ENCODE data around the gene KATNAL1.
"Not testable (repeated sequence)": the region's sequence is repeated elsewhere in the genome, so short reads cannot be mapped to it uniquely, and the experiment has no call there.

Gene KATNAL1

GRCh38 chr13:30292325-30292724 is 15.0 kb downstream of the KATNAL1 start:
- Mint-ChIP-seq H3K27ac (no peak overlapping the region), H3K4me3 (no peak overlapping the region), H3K9me3 (no peaks in the 10 kb centered on the region), H3K27me3 (no peaks in the 10 kb centered on the region), H3K36me3 (ENCODE audit: low read depth) (no peaks in the 10 kb centered on the region), H3K4me1 (ENCODE audit: low read depth) (peaks cover 9% of the 10 kb centered on the region)
- DNase-seq, result no peak

GRCh38 chr13:30290812-30291436 is 16.4 kb downstream of the KATNAL1 start:
- no peak for DNase-seq
- H3K27me3 Mint-ChIP-seq, result no peaks in the 10 kb centered on the region
- peaks cover 9% of the 10 kb centered on the region for H3K4me1 Mint-ChIP-seq (ENCODE audit: low read depth)
- no peak overlapping the region for H3K4me3 Mint-ChIP-seq
- H3K9me3 Mint-ChIP-seq, result no peaks in the 10 kb centered on the region
- H3K27ac Mint-ChIP-seq, result no peak overlapping the region
- H3K36me3 Mint-ChIP-seq (ENCODE audit: low read depth), result no peaks in the 10 kb centered on the region

- H3K9me3 Mint-ChIP-seq, result peaks cover 9% of the 10 kb centered on the region
- peaks cover 9% of the 10 kb centered on the region for H3K4me1 Mint-ChIP-seq (ENCODE audit: low read depth)
- H3K27ac Mint-ChIP-seq, result no peak overlapping the region
- DNase-seq, result no peak
- no peak overlapping the region for H3K4me3 Mint-ChIP-seq
- H3K36me3 Mint-ChIP-seq (ENCODE audit: low read depth), result peaks cover 3% of the 10 kb centered on the region
- no peaks in the 10 kb centered on the region for H3K27me3 Mint-ChIP-seq
Observed at GRCh38 chr13:30289533-30289932, 17.8 kb downstream of the KATNAL1 start.

DNA sequence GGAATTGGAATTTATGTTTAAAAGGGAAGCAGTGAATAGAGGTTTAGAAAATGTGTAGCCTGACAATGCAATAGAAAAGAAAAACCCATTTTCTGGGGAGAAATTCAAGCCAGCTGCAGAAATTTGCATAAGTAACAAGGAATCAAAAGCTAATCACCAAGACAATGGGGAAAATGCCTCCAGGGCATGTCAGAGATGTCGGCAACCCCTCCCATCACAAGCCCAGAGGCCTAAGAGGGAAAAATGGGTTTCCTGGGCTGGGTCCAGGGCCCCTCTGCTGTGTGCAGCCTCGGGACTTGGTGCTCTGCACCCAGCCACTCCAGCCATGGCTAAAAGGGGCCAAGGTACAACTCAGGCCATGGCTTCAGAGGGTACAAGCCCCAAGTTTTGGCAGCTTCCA is 21.3 kb downstream of the KATNAL1 start:
- not testable (repeated sequence) for H3K9me3 Mint-ChIP-seq; DNase-seq; H3K4me3 Mint-ChIP-seq; H3K4me1 Mint-ChIP-seq (ENCODE audit: low read depth); H3K27me3 Mint-ChIP-seq; H3K27ac Mint-ChIP-seq; H3K36me3 Mint-ChIP-seq (ENCODE audit: low read depth)

DNA sequence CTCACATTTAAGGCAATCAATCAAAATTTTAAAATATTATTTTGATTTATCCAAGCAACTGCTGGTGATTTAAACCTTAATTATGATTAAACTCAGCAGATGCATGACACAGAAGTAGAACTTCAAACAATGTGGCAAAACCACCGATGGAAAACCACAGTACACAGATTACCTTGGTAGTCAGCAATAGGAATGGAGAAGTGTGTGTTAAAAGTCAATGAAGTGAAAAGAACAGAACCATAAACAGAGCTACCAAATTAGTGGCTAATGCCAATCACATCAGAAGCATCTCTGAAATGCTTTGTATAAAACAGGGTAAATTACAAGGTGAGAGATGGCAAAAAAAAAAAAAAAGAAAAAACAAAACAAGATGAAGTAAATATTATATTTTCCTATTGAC is 31.2 kb downstream of the KATNAL1 start:
- H3K27me3 Mint-ChIP-seq, result no peaks in the 10 kb centered on the region
- peaks cover 14% of the 10 kb centered on the region for H3K4me1 Mint-ChIP-seq (ENCODE audit: low read depth)

GRCh38 chr13:30274083-30274482 is 33.3 kb downstream of the KATNAL1 start:
- peaks cover 14% of the 10 kb centered on the region for H3K36me3 Mint-ChIP-seq (ENCODE audit: low read depth)
- H3K4me3 Mint-ChIP-seq, result no peak overlapping the region
- H3K27me3 Mint-ChIP-seq, result no peaks in the 10 kb centered on the region
- H3K9me3 Mint-ChIP-seq, result no peaks in the 10 kb centered on the region
- peaks cover 14% of the 10 kb centered on the region for H3K4me1 Mint-ChIP-seq (ENCODE audit: low read depth)
- no peak for DNase-seq
- H3K27ac Mint-ChIP-seq, result no peak overlapping the region

More for the DNA sequence above, 31.2 kb downstream of the KATNAL1 start:
- no peak for DNase-seq
- H3K27ac Mint-ChIP-seq, result no peak overlapping the region
- H3K36me3 Mint-ChIP-seq (ENCODE audit: low read depth), result peaks cover 22% of the 10 kb centered on the region
- H3K4me3 Mint-ChIP-seq, result no peak overlapping the region
- H3K9me3 Mint-ChIP-seq, result no peaks in the 10 kb centered on the region

GRCh38 chr13:30270035-30270434 is 37.3 kb downstream of the KATNAL1 start:
- H3K27me3 Mint-ChIP-seq; H3K4me3 Mint-ChIP-seq; H3K36me3 Mint-ChIP-seq (ENCODE audit: low read depth); H3K9me3 Mint-ChIP-seq; DNase-seq; H3K4me1 Mint-ChIP-seq (ENCODE audit: low read depth); H3K27ac Mint-ChIP-seq: not testable (repeated sequence)

DNA sequence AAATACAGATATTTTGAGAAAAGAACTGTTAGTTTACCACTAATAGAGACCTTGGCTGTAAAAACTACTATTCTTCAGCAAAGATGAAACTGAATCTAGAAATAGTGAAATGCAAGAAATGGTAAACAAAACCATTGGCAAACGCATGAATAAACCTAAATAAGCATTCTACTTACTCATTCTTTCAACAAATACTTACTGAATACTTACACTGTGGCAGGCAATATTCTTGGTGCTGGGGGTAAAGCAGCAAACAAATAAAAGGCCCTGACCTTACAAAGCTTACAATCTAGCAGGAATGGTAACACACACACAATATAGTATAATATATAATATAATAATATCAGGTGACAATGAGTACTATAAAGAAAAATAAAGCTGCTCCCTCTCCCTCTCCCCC is 38.7 kb downstream of the KATNAL1 start:
- Mint-ChIP-seq H3K9me3 (no peaks in the 10 kb centered on the region), H3K27ac (no peak overlapping the region), H3K27me3 (no peaks in the 10 kb centered on the region), H3K36me3 (ENCODE audit: low read depth) (no peaks in the 10 kb centered on the region), H3K4me1 (ENCODE audit: low read depth) (peaks cover 2% of the 10 kb centered on the region), H3K4me3 (no peak overlapping the region)
- DNase-seq, result no peak

DNA sequence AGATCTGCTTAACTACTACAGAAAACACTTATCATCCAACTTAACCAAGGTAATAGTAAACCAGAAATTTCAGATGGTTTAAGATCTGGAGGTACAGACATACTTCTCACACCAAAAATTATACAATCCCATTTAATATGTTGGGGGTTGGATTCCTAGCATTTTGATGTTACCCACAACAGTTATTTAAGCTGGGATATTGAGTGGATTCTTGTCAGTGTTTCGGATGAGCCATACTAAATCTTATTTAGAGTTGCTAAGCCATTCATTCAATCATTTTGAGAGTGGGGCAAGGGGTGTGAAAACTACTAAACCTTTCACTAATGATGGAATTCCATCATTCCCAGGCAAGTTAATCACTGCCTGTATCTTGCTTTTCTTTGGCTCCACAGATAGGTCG is 40.6 kb downstream of the KATNAL1 start:
- no peak overlapping the region for H3K27ac Mint-ChIP-seq
- H3K4me3 Mint-ChIP-seq, result no peak overlapping the region
- no peaks in the 10 kb centered on the region for H3K27me3 Mint-ChIP-seq
- peaks cover 2% of the 10 kb centered on the region for H3K4me1 Mint-ChIP-seq (ENCODE audit: low read depth)
- no peak for DNase-seq
- no peaks in the 10 kb centered on the region for H3K9me3 Mint-ChIP-seq
- H3K36me3 Mint-ChIP-seq (ENCODE audit: low read depth), result no peaks in the 10 kb centered on the region

DNA sequence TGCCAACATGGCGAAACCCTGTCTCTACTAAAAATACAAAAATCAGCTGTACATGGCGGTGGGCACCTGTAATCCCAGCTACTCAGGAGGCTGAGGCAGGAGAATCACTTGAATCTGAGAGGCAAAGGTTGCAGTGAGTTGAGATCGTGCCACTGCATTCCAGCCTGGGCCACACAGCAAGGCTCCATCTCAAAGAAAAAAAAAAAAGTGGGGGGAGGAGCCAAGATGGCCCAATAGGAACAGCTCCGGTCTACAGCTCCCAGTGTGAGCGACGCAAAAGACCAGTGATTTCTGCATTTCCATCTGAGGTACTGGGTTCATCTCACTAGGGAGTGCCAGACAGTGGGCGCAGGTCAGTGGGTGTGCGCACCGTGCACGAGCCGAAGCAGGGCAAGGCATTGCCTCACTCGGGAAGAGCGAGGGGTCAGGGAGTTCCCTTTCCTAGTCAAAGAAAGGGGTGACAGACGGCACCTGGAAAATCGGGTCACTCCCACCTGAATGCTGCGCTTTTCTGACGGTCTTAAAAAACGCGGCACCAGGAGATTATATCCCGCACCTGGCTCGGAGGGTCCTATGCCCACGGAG is 48.1 kb downstream of the KATNAL1 start:
- H3K4me1 Mint-ChIP-seq (ENCODE audit: low read depth), result peaks cover 20% of the 10 kb centered on the region
- not testable (repeated sequence) for H3K27ac Mint-ChIP-seq; H3K27me3 Mint-ChIP-seq; DNase-seq; H3K9me3 Mint-ChIP-seq; H3K4me3 Mint-ChIP-seq; H3K36me3 Mint-ChIP-seq (ENCODE audit: low read depth)

- H3K4me1 Mint-ChIP-seq (ENCODE audit: low read depth), result peaks cover 29% of the 10 kb centered on the region
- no peaks in the 10 kb centered on the region for H3K27me3 Mint-ChIP-seq
- no peaks in the 10 kb centered on the region for H3K9me3 Mint-ChIP-seq
- H3K36me3 Mint-ChIP-seq (ENCODE audit: low read depth), result peaks cover 3% of the 10 kb centered on the region
- H3K27ac Mint-ChIP-seq, result no peak overlapping the region
- H3K4me3 Mint-ChIP-seq, result no peak overlapping the region
- DNase-seq, result no peak
Observed at GRCh38 chr13:30257468-30258099, 49.8 kb downstream of the KATNAL1 start.

DNA sequence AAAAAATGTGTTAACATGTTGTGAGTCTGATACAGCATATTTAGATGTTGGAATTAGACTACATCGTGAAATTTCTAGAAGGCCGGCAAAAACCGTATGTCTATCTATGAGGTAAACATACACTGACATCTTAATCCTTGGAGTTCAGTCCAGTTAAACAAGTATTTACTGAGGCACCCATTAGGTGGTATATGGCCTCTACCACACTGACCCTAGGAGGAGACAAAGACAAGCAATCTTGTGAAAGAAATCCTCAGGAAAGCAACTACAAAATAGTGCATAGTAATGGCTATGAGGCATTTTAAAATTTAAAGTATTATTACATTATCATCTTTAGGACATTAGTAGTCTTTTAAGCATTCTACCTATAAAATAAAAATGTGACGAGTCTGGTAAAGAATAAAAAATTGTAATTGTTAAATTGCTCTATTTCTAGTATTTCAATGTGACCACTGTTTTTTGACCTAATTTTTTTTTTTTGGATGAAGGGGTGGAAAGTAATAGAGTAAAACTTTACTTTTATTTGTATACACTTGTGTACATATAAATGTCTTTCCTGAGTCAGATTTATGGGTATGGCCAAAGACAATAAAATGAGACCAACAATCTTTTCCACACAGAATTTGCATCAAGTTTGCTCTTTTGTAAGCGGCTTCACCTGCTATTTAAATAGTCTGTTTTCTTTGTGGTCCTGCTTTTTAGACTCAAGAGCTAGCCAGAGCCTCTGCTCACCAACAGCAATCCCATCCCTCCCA is 50.5 kb downstream of the KATNAL1 start:
- no peak overlapping the region for H3K4me3 Mint-ChIP-seq
- no peaks in the 10 kb centered on the region for H3K27me3 Mint-ChIP-seq
- no peak overlapping the region for H3K27ac Mint-ChIP-seq
- peaks cover 3% of the 10 kb centered on the region for H3K36me3 Mint-ChIP-seq (ENCODE audit: low read depth)
- no peaks in the 10 kb centered on the region for H3K9me3 Mint-ChIP-seq
- DNase-seq, result no peak
- H3K4me1 Mint-ChIP-seq (ENCODE audit: low read depth), result peaks cover 32% of the 10 kb centered on the region

DNA sequence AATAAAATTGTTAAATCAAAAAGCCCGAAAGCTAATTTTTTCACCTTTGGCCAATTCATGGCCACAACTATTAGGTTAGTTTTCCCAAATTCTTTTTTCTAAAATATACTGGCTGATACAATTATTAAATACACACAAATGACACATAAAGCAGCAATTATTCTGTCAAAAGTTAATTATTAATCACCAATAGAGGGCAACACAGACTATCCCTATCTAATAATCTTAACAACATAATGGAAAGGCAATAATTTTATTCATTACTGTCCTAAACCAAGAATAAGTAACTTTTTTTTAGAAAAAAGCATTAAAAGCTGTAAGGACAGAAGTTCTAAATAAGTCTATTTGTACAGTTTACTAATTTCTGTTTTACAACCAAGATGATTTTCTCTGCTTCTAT is 51.7 kb downstream of the KATNAL1 start:
- Mint-ChIP-seq H3K36me3 (ENCODE audit: low read depth) (peaks cover 3% of the 10 kb centered on the region), H3K9me3 (no peaks in the 10 kb centered on the region), H3K4me1 (ENCODE audit: low read depth) (peaks cover 33% of the 10 kb centered on the region), H3K4me3 (no peak overlapping the region), H3K27me3 (no peaks in the 10 kb centered on the region), H3K27ac (no peak overlapping the region)
- DNase-seq, result no peak

- Mint-ChIP-seq H3K27me3 (no peaks in the 10 kb centered on the region), H3K36me3 (ENCODE audit: low read depth) (peaks cover 8% of the 10 kb centered on the region), H3K4me3 (no peak overlapping the region), H3K9me3 (no peaks in the 10 kb centered on the region), H3K27ac (peak overlapping the region; percentile 31), H3K4me1 (ENCODE audit: low read depth) (peaks cover 20% of the 10 kb centered on the region)
- no peak for DNase-seq
Observed at GRCh38 chr13:30253830-30254229, 53.5 kb downstream of the KATNAL1 start.

GRCh38 chr13:30247406-30247805 is 59.9 kb downstream of the KATNAL1 start:
- no peak for DNase-seq
- H3K36me3 Mint-ChIP-seq (ENCODE audit: low read depth), result peaks cover 8% of the 10 kb centered on the region
- no peak overlapping the region for H3K27ac Mint-ChIP-seq
- H3K27me3 Mint-ChIP-seq, result no peaks in the 10 kb centered on the region
- no peaks in the 10 kb centered on the region for H3K9me3 Mint-ChIP-seq
- H3K4me3 Mint-ChIP-seq, result no peak overlapping the region
- H3K4me1 Mint-ChIP-seq (ENCODE audit: low read depth), result peaks cover 2% of the 10 kb centered on the region

All from activated T-cell treated with anti-CD3 and anti-CD28 coated beads, Interleukin-2, amount 50 U/mL, for 24 hours (primary cell).